ENCODE data around the gene VDAC2.
"Not testable (repeated sequence)": the region's sequence is repeated elsewhere in the genome, so short reads cannot be mapped to it uniquely, and the experiment has no call there.

VDAC2 gene, protein sequence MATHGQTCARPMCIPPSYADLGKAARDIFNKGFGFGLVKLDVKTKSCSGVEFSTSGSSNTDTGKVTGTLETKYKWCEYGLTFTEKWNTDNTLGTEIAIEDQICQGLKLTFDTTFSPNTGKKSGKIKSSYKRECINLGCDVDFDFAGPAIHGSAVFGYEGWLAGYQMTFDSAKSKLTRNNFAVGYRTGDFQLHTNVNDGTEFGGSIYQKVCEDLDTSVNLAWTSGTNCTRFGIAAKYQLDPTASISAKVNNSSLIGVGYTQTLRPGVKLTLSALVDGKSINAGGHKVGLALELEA

DNA sequence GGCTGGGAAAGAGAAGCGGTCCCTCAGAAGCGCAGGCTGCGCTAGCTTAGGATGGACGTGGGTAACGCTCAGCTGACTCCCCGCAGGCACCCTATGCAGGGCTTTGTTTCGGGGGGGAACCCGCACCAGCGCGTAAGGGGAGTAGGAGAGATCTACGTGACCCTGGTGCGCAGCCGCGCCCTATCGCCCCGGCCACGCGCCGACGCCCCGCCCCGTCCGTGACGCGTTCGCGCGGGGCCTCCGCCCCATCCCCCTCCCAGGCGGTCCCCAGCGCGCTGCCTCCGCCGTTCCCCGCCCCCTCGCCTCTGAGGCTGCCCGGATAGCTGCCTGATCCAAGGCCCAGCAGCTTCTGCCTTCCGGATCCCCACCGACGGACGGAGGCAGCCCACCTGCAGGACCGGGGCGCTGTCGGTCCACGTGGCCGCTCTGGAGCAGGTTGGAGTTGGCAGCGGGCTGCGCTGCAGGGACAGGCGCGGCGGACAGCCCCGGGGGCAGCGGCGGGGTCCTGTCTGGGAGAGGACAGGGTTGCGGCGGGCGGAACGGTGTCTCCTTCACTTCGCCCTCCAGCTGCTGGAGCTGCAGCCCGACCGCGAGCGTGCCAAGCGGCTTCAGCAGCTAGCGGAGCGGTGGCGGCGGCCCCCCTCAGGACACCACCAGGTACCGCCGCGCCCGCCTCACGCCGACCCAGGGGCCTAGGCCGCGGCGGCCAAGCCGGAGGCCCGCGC is at the start of gene VDAC2:
VDAC2 (plus strand) TSS at position 515 of the 725 bp plus-strand sequence. CDS start 363 bp downstream, outside the sequence.
- DNase-seq, result peak; percentile 95

DNA sequence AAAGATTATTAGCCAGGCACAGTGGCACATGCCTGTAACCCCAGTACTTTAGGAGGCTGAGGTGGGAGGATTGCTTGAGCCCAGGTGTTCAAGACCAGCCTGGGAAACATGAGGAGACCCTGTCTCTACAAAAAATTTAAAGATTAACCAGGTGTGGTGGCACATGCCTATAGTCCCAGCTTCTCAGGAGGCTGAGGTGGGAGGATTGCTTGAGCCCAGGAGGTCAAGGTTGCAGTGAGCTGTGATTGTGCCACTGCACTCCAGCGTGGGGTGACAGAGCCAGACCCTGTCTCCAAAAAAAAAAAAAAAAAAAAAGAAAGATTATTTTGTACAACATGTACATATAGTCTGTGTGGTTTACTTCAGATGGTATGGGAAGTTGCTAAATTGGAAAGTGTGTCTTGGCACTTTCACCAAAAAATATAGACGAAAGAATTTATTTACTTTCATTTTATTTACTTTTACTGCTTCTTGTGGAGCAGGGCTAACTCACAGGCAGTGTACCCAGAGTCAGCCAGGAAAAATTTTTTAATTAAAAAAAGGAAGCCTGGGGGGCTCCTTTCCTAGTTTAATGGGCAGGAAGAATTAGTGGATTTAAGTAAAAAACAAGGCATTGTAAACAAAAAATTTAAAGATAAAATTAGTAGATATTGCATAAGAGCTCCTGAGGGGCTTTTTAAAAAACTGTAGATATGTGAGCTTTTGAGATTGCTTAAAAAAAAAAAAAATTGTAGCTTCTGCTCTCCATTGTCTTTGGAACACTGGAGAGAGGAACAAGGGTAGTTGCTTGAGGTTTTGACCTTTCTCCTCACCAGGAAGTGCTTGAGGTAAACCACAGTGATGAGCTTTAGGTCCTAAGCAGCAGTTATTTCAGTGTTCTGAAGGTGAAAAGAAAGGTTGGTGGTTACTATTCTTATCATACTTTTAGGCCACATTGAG is 44.6 kb upstream of the VDAC2 start:
- no peak for DNase-seq

DNA sequence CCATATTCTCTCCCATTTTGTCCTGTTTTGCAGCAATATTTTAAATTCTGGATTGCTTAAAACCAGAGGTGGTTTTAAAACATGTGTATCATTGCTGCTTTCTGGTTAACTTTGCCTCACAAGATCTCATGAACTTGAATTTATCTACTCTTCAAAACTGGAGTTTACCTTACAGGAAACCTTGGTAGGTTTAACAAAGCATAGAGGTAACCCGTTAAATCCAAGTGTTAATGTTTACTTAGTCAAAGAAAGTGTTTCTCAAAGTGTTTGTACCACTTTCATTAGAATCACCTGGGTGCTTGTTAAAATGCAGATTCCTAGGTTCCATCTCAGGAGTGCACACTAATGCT is 44.0 kb upstream of the VDAC2 start:
- no peak for DNase-seq

DNA sequence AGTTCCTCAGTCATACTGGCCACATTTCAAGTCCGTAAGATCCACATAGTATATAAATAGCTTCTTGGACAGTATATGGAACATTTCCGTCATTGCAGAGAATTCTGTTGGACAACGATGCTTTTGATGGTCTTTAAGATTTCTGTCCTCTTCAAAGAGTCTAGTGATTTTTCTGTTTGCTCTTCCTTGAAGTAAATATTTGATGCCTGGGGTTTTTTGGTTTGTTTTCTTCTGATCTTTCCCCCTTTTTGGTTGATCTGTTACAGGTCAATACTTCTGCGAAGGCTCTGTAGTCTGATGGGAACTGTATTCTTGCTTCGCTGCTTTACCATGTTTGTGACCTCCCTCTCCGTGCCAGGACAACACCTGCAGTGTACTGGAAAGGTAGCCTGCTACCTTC is 42.3 kb upstream of the VDAC2 start:
- no peak for DNase-seq

DNA sequence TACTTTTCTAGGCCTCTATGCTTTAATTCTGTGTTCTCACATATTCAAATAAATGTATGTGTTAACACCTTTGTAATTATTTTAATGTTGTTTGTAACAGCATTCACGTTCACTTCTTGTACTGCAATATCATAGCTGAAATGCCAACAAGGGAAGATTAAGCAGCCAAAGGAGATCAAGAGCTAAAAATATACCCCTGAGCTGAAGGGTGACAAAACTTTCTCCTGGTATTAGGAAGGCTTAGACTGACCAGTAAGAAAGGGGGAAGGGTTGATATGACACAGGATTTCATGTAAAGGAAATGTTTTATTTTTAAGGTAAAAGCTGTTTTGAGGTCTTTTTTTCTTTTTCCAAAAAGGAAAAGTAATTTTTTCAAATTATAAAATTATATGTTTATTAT is 40.4 kb upstream of the VDAC2 start:
- no peak for DNase-seq

DNA sequence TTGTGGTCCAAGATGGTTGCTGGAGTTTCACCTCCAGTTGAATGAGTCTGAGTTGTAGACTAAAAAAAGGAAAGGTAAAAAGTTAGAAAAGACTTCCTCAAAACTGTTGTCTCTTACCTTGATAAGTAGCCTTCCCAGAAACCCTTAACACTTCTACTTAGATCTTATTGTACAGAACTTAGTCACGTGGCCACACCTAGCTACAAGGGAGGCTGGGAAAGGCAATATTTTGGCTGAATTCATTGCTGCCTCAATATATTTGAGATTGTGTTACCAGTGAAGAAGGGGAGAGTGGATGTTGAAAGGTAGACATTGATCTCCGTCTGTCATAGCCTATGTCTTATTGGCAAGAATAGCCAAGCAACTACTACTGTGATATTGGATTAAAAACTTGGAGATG is 35.5 kb upstream of the VDAC2 start:
- no peak for DNase-seq

DNA sequence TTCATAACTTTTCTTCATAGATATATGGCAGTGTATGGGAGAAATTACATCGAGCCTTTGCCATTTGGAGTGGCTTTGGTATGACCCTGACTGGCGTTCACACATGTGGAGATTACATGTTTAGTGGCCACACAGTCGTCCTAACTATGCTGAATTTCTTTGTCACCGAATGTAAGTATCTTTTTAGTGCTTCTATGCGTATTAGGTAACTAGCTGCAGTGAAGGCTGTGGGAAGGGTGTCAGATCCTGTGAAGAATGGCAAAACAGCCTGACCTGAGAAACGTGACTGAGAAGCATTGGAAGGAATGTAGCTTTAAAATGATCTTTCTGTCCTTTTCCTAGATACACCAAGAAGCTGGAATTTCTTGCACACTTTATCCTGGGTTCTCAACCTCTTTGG is 34.5 kb upstream of the VDAC2 start:
- no peak for DNase-seq

DNA sequence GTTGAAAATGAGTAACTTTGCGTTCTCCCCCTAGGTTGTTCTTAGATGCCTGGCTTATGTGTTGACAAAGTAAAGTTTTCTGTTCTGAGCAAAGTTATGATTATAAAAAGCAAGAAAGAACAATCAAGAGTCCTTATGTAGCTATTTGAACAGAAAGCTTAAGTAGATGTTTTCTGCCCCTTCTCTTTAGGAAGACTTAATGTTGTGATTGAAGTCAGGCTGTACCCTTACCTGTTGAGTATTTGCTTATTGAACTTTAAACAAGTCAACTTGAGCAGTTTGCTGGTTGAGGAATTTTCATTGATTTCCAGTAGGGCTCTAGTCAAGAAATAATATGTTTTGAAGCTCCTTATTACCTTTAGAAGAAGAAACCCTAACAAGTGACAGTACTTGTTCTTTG is 33.9 kb upstream of the VDAC2 start:
- DNase-seq, result no peak

DNA sequence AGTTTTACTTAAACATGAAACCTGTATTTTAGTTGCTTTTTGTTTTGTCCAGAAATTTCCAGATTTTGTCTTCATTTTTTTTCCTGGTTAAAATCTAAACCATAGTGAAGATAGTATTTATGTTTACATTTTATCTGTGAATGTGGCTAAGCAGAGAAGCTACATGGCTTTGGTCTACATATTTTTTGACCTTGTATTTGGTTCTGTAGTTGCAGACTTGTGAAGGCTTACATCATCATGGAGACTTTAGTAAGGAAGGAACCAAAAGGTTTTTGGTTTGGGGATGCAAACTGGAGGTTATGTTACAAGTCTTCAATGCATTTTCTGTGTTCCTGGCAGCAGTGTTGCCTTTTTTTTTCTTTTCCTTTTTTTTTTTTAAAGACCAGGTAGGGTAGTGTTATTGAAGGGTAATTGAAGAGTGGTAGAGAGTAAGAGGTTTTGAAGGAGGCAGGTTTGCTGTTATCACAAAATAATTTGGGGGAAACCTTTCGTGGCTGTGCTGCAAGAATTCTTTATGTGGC is 30.9 kb upstream of the VDAC2 start:
- no peak for DNase-seq

DNA sequence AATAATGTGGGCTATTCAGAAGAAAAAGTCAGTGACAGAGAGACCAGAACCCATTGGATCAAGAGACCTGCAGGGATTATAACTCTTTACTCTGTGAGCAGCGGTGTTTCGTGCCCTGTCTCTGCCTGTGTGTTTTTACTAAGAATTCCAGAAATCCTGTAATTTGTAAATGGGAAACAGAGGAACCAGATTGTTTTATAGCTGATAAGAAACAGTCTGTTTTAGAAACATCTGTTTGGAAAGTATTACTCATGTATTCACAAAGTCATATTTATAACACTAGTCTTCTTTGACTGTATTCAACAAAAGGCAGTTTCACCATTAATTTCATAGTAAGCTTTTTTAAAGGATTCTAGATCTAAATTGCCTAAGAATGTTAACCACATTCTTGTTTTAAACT is 30.0 kb upstream of the VDAC2 start:
- no peak for DNase-seq

DNA sequence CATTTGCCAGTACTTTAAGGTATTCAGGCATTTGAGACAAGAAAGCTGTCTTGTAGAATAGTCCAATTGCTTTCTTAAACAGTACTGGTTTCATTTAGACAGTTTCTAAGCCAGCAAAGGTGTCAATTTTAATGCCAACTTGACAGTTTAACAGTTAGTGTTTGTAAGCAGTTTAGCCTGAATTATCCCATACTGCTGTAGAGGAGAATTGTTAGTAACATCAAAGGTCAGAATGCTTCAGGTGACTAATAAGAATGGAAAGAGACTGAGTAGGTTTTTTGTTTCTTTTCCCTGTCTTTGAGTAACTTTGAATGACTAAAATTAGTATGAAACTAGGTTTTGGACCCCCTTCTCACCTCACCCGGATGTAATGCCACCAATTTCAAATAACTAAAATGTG is 29.5 kb upstream of the VDAC2 start:
- DNase-seq, result no peak

DNA sequence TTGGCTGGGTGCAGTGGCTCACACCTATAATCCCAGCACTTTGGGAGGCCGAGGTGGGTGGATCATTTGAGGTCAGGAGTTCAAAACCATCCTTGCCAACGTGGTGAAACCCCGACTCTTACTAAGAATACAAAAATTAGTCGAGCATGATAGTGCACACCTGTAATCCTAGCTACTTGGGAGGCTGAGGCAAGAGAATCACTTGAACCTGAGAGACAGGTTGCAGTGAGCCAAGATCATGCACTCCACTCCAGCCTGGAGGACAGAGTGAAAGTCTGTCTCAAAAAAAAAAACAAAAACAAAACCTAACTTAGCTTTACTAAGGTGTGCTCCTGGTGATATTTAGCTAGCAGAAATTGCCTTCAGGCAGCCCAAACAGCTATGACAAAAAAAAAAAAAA is 24.3 kb upstream of the VDAC2 start:
- DNase-seq, result no peak

DNA sequence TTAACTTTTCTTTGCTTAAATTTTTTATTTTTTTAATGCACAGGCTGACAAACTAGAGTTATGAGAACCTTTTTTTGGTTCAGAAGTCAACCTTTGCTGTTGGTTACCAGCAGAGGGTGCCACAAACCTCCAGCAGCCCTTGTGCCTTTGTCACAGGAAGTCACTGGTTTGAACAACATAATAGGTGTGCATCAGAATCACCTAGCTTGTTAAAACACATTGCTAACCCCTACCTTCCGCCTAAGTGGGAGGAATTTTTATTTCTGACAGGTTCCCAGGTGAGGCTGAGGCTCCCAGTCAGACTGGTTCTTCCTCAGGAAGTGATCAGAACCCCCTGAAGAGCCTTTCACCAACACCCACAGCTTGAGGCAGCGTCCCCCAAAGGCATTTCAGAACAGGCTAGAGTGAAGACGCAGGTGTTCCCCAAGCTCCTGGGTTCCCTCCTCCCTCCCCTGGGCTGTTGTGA is 22.6 kb upstream of the VDAC2 start:
- no peak for DNase-seq

DNA sequence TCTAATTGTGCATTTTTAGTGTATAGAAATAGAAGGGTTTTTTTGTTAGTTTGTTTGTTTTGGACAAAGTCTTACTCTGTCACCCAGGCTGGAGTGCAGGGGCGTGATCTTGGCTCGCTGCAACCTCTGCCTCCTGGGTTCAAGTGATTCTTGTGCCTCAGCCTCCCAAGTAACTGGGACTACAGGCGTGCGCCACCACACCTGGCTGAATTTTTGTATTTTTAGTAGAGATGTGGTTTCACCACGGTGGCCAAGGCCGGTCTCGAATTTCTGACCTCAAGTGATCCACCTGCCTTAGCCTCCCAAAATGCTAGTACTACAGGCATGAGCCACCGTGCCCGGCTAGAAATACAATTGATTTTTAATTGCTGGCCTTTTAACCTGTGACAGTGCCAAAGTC is 22.1 kb upstream of the VDAC2 start:
- not testable (repeated sequence) for DNase-seq

DNA sequence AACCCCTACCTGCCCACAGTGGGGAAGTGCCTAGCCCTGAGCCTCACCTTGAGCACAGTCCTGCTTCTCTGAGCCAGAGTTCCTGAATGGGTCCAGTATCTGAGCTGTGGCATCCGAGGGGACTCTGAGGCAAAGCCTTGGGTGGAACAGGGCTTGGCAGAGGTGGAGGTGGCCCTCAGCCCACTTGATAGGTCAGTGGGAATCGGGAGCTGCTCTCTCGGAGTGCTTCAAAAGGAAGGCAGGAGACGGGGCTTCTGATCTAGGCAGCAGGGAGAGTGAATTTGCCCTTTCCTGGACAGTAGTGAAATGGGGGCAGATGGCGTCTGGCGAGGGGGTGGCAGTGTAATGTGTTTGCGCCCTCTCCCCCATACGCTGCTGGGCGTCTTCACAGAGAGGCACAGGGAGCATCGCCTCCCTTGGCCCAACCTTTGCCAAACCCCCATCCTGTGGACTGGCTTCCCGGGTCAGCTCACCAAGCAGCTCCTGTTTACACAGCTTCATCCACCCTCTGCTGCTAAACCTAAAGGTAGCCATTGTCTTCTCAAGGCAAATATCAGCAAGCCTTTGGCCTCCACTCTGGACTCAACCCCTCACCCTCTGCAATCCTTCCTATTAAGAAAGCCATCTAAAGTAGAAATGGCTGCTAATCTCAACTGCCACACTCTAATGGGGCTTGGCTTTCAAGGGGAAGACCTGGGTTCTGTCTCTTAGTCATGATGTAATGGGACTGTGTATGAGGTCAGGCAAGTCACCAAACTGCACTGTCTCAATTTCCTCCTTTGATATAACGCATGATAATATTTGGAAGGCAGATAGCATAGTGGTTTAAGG is 21.1 kb upstream of the VDAC2 start:
- no peak for DNase-seq

DNA sequence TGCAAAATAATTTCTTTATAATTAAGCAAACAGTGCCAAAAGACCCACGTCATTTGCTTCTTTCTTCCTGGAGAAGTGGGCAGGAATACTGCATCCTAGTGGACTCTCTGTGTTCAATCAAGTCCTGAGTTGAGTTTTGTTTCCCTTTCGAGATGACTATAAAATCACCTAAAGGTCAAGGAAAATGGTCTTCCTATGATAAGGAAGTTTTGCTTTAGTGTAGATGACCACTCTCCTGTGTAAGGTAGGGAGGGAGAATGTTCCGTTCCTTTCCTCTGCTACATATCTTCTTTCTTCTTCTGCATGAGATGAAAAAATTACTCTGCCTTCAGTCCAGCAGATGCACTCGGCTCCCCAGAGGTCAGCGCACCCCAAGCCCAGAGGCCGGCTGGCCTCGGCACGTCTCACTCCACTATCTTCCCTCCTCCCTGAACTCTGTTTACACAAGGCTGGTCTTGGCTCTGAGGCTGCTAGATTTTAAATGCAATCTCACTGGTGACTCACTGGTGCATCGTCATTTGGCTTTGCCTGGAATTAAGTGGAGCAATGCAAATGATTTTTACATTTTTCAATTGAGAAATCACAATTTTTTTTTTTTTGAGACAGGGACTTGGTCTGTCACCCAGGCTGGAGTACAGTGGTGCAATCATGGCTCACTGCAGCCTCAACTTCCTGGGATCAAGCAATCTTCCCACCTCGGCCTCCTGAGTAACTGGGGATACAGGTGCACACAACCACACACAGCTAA is 18.6 kb upstream of the VDAC2 start:
- DNase-seq, result no peak

DNA sequence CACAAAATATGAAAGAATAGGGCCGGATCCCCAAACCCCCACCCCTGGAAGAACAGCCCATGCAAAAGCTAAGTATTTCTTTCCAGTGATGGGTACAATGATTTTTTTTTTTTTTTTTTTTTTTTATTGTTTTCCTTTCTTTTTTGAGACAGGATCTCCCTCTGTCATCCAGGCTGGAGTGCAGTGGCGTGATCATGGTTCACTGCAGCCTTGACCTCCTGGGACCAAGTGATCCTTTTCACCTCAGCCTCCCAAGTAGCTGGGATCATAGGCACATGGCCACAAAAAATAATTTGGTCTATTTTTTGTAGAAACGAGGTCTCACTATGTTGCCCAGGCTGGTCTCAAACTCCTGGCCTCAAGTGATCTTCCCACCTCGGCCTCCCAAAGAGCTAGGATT is 16.0 kb upstream of the VDAC2 start:
- not testable (repeated sequence) for DNase-seq

DNA sequence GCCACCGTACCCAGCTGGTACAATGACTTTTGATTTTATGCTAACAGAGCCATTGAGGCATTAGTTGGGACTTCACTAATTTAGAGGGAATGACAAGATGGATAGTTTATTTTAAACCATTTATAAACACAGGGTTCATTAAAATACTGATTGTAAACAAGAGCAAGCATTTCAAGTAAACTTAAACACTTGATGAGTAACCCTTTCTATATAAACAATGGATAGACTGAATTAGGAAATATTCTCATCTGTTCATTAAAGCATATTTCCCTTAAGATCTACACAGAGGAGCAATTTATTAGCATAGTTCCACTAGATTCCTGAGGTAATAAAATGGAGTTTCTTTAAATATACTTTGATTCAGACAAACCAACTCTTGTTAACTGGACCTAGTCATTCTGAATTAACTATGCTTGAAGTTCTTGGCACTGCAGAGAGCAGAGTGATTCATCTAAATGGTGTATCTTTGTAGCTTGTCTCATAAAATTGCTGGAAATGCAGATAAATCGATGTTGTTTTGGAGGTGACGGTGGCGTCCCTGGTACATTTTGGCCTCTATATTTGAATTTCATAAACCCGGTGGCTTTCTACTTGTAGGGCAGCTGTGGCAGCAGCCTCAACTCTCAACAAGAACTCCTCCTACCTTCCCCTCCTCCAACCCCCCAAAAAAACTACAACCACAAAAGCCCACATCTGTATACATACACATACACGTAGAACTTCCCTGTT is 15.4 kb upstream of the VDAC2 start:
- DNase-seq, result no peak

DNA sequence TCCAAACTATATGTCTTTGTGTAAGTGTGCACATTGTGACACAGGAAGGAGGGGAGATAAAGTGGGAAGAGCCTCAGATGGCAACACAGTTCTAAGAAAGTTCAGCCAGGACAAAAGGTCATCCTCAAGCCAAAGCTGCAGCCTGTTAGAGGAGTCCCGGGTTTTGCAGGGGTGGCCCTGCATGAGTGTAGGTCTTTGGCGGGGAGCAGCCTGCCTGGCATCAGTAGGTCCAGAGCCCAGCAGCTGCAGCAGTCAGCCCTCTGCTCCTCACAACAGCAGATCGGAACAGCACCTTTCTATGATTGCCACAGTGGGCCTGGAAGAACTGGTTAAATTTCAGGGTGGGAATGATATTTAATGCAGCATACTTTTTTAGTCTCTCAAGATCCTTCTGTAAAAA is 13.5 kb upstream of the VDAC2 start:
- no peak for DNase-seq

DNA sequence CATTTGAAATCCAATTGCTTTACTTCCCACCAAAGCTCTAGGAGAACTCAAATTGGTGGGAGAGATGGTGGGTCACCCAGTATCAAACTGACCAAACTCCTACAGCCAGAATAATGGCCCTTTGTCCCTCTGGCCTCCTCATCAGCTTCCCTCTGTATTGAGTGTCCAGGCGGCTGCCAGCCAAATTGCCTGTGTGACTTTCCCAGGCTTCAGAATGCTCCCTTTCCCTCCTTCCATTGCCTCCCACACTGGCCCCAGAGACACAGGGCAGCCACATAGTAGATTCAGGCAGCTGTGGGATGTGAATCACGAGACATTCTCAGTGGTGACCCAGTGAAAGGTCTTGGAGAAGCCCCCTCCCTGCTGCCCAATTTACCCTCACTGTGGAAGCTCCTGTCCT is 12.7 kb upstream of the VDAC2 start:
- no peak for DNase-seq

DNA sequence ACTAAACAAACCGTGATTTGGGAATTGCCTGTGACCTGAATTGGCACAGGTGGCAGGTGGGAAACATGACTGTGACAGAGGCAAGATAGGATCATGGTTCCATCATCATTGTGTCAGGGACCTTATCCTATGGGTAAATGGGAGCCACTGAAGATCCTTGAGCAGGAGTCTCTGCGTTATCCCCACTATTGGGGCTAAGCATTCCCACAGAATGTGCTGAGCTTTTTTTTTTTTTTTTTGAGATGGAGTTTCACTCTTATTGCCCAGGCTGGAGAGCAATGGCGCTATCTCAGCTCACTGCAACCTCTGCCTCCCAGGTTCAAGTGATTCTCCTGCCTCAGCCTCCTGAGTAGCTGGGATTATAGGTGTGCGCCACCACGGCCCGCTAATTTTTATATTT is 10.6 kb upstream of the VDAC2 start:
- not testable (repeated sequence) for DNase-seq

All from left hindlimb (tissue), 1 donor.